A673 (cell line): ENCODE results near the gene HOXC10.

Experiments used
- CTCF ChIP-seq: fragments of 300-800, 200-600 bp; sonication (generic); conservative IDR thresholded peaks from 2 replicates; pipeline ENCODE4 v1.5.1; 2017; ENCODE audit warnings: low read depth, mild to moderate bottlenecking, antibody characterized with exemption, low read length, moderate library complexity, mixed read lengths
- EZH2 ChIP-seq: fragments of 200-600 bp; sonication (generic); IDR thresholded peaks from 2 replicates; pipeline ENCODE4 v1.6.1; 2017; ENCODE audit warnings: borderline replicate concordance, low read depth, mild to moderate bottlenecking, mixed read lengths, antibody characterized with exemption, low read length; ENCODE audit not compliant: poor library complexity, severe bottlenecking

GRCh38 chr12:53998900-53999236 lies 13.9 kb downstream of the HOXC10 start:
- peak; percentile 28; the same call in 1 of the 2 replicates for TF ChIP-seq CTCF
- no peak for TF ChIP-seq EZH2
